CD4-positive, alpha-beta T cell treated with Interleukin-4 for 1 hour (primary cell): ENCODE results near the gene COL4A6.

Source experiments
- DNase-seq, 2 donors: peaks; one replicate each; pipeline ENCODE4 v3.0.0-alpha.2; 2020 to 2022

The COL4A6 gene

DNA sequence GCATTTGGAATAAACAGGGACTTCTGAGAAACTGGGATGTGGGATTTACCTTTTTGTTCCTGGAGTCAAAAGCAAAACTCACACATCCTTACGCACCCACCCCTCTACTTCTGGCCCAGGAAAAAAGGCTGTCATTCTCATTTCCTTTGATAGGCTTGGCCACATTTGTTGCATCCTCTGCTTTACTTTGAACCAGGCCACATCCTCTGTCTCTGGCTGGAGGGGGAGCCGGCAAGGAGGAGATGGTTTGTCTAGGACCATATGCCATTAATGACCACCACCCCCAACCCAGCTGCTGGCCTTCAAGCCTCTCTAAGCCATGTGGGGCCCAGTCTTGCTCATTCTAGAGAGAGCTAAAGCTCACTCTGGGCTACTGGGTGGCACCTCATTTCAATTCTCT lies 282.1 kb downstream of the COL4A6 start:
- DNase-seq: no peak

DNA sequence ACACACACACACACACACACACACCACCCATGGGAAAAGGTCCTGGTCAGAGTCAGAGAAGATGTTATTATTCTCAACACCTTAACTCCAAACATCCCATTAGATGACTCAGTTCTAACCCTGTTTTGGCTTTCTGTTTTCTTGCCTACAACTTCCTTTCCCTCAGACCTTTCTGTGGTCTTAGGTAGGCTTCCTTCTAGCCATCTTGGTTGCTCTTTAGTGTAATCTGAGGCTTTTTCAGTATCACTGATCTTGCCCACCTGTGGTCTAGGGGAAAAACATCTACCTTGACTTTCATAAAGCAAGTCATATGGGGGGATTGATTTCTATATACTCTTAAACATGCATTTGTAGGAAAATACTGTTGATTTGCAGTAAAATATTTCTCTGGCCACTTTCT lies 289.7 kb downstream of the COL4A6 start:
- DNase-seq: no peak

DNA sequence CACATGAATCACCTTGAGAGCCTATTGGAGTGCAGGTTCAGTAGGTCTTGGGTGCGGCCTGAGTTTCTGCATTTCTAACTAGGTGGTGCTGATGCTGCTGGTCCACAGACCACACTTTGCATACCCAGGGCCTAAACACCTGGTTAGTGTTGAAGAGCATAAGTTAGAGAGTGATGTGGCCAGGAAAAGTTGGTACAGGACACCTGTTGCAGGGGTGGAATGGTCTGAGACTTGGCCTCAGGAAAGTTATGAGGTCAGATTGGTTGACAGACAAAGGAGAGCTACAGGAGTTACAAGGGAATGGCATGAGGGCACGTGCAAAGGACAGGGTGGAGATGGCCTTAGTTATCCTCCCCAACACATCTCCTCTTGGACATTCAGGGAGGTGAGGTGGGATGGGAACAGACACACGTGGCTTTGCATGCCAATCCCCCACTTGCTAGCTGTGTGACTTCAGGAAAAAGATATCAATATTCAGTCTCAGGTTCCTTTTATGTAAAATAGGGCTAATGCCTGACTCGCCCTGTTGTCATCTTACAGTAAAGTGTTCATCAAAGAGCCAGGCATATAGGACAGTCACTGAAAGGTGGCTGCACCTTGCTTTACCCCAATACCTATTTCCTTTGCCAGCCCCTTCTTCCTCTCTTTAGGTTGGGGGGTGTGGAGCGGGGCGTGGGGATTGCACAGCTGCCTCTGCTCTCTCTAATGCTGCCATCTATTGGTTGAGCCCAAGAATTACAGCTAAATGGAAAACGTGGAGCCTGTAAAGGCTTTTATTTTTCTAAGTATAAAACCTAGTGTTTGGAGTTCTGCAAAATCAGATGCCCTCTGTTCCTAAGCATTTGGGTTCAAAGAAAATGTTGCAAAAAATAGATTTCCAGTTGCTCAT lies 299.2 kb downstream of the COL4A6 start:
- peak in 1 of 2 donors; percentile 4 for DNase-seq

DNA sequence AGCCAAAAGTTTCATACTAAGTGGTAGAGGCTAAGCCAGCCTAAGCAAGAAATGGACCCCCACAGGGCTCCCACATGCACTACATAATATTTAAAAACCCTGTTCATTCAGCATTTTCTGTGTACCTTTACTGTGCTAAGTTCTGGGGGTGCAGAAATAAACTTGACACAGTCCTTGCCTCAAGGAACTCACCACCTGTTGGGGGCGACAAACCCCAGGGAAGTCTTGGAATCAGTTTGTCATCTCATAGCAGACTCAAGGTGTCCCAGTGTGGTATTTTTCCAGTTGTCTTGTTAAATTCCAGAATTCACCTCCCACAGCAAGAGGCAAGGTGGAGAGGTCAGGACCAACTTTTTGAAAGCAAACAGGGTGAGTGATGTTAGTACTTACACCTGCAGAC lies 303.5 kb downstream of the COL4A6 start:
- DNase-seq: no peak

DNA sequence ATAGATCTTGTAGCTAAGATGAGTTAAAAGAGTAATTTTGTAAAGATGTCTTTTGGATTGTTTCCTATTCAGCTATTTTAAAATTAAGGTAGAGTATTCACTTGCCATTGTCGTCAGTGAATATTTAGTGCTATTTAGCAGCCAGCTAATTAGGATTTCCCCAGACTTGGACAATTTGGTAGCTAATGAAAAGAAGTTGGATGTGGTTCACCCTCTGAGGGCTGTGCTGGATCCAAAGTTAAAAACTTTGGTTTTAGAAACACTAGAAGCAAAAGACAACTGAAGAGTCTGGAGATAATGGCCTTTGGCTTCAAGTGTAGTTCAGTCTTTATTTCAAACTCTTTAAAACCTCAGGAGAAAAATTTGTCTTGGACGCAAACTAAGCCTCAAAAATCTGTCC lies 305.3 kb downstream of the COL4A6 start:
- DNase-seq: no peak

DNA sequence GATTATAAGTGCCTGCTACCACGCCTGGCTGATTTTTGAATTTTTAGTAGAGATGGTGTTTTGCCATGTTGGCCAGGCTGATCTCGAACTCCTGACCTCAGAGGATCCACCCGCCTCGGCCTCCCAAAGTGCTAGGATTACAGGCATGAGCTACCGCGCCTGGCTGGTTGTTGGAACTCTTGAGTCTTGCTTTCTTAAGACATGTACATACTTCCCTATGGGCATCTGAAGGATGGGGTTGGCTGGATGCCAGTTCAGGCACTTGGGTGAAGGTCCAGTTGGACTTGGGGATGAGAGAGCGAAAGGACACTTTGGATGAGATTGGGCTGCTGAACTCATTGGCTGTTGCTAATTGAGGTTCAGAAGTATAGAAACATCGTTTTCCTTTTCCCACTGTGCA lies 306.2 kb downstream of the COL4A6 start:
- no peak for DNase-seq

DNA sequence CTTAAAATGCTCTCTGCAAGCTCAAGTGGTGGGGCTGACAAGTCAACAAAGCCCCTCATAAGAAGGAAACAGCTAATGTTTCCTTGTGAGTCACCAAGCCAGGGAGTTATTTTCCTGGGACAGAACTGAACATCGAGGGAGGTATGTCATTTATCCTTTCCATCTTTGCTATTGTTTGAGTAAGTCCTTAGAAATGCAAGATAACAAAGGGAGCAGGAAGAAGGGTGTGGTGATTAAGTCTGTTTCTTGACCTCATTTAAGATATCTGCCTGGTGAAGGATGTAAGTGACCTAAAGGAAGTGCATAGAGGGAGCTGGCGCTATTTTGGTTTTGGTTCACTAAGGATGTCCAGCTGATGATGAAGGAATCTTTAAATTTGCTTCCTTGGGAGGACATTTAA lies 306.8 kb downstream of the COL4A6 start:
- no peak for DNase-seq

DNA sequence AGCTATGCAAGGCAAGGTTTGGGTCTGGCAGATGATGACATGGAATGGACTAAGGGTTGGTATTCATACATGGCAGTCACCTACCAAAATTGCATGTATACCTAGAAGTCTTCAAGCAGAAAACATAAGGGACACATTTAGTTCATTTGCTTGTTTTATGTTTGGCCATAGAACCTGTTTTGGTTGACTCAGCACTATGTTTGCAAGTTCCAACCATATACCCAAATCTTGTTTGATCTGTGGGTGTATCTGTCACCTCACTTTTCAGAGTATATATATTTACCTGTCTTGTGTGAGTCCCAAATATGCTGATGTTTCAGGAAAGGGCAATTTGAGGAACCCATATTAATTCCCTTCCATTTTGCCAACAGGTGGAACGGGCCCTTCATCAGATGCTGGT lies 307.3 kb downstream of the COL4A6 start:
- no peak for DNase-seq

DNA sequence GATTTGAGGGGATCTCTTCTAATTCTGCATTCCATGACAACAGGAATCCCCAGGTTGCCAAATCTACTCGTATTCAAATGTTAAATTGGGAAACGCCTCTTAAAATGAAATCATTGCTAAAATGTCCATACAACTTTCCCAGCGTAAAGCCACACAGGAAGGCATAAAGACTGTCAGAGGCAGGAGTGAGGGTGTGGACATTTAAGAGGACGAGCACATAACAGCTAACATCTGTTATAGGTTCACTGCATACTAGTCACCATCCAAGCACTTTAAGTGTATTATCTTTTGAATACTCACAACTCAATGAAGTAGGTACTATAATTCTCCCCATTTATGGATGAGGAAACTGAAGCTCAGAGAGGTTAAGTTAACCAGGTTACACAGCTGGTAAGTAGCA lies 311.1 kb downstream of the COL4A6 start:
- DNase-seq: no peak

DNA sequence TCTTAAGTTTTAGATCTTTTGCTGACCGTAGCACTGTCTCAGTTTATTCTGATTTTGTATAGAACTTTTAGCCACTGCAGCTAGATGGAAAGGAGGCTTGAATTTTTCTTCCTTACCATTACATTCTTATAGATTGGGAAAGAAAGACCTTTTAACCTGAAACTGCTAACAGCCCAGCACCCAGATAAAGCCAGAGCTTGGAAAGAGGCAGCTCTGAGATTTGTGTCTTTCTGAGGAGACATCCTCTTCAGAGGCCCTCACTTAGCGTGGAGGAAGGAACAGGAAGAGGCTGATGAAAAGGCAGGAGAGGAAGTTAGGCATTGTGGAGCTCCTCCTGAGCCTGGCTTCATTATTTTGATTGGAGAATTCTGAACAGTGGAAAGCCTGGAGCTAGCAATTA lies 311.6 kb downstream of the COL4A6 start:
- DNase-seq: no peak

DNA sequence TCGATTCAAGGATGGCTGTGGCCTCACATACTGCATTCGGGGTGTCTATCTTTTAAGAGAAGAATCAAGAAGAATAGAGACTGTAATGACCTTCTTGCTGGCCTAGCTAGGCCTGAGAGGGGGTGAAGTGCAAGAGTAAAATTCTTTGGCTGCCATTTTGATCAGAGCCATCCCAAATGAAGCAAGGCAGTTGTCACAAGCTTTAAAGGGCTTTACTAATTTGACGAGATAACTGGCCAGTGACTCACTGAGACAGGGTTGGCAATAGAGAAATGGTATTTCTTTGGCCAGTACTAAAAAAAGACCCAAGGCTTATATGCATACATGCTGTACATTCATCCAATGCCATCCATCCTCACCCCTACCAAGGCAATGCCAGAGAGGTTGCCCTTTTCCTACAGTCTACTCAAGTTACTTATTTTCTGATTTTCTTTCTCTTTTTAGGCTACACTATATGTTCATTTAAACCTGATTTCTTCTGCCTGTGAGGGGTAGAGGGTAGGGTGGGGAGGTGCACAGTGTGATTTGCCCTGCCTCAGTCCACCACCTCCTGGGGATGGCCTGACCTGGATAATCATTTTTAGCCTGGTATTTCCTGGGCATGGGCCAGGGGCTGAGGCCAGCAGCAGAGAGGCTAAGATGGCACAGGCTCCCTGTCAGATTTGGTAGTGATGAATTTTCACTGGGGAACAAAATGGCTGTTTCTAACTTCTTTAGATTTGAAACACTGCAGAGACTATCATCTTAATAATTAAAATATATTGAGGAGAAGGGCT lies 314.4 kb downstream of the COL4A6 start:
- no peak for DNase-seq

DNA sequence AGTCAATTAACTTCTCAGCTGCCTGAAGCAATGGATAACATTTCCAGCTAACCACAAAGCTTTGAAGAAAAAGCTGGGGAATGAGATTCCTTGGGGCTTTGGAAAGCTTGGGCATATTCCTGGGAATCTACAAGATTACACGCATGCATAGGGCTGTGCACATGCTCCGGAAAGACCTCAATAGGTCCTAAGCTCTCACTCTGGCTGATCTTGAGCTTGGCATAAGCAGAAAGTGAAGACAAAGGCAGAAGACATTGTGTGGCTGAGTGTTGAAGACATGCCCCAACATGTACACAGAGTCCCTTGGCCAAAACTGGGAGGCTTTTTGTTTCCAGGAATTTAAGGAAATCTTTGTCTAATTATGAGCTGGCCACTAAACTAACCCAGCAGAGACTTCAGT lies 315.5 kb downstream of the COL4A6 start:
- DNase-seq: no peak

DNA sequence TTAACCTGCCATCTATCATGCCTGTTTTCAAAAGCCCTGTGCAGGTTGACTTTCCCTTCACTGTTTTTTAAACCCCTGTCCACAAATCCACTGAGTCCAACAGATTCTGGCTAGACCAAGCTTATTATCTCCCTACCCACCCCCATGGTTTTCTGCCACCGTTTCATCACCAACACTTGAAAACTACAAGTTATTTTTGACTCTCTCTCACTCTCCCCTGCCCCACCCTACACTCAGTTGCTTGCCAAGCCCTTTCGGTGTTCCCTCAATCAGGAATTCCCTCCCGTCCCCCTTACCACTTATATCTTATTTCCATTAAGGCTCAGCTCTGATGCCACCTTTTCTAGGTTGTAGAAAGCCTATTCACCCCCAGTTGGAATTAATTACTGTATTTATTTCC lies 316.9 kb downstream of the COL4A6 start:
- DNase-seq: no peak

DNA sequence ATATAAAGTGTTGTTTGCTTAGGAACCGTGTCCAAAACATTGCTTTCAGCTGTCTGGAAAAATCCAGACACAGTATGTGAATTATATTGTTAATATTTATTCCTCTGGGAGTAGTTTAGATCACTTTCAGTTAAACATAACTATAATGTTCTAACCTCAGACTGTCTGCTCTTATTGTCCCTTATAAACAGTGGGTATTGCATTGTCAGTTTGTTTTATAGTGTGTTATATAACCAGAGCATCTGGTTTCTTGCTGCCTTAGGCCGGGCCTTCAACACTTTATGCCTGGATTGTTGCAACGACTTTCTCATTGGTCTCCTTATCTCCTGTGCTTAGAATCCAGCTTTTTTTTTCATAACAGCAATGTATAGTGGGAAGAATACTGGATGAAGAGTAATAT lies 320.2 kb downstream of the COL4A6 start:
- no peak for DNase-seq

DNA sequence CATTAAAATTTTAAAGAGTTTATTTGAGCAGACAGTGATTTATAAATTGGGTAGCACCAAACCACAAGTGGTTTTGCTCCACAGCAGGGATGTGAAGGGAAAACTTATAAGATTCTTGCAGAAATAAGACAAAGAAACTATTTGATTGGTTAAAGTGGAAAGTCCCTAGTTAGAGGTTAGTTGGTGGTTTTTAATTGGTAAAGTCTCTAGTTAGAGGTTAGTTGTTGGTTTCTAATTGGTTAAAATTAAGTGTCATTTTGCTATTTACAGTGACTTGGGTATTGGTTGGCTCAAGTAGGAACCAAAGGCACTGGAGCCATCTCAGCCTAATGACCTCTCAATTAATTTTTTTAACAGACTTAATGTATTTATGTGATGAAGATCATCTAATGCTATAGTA lies 323.7 kb downstream of the COL4A6 start:
- DNase-seq: no peak
